ENCODE data around the gene SRC.
A peak's percentile ranks its signal among the peaks of the same experiment; 100 is the strongest.

The SRC gene

DNA sequence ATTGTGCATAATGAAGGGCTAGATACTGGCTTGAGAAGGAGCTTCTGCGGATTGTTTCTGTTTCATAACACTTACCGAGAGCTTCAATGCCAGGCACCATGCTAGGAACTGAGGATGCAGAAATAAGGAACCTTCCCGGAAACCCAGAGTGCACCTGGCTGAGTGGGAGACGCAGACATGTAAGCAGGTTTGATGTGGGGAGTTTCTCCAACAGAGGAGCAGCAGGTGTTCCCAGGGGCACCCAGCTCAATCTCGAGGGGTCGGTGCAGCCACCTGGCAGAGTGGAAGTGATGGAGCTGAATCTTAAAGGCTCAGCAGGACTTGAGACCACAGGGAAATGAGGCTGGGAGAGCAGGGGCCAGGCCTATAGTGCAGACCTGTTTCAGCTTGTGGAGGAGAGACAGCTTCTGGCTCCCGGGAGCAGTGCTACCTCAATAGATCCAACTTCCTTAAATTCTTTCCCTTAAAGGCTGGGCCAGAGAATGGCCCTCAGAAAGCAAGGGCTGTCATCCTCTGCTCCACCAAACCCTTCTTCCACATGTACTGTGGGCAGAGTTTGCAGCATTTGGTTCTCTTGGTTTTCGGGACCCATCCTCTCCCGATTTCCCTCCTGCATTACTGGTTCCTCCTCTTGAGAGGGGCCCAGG, 27.8 kb upstream of the SRC start:
- Histone ChIP-seq H3K36me3 (peaks cover 10 to 34% (median 22%) of the 10 kb centered on the region in 3 donors), H3K4me1 (peaks cover 0 to 32% (median 30%) of the 10 kb centered on the region in 4 donors), H3K9me3 (no peaks in the 10 kb centered on the region), H3K27ac (no peak overlapping the region), H3K27me3 (no peaks in the 10 kb centered on the region), H3K4me3 (no peak overlapping the region)
- peak in 1 of 2 donors; percentile 51 for DNase-seq
- TF ChIP-seq, protein P1, sequence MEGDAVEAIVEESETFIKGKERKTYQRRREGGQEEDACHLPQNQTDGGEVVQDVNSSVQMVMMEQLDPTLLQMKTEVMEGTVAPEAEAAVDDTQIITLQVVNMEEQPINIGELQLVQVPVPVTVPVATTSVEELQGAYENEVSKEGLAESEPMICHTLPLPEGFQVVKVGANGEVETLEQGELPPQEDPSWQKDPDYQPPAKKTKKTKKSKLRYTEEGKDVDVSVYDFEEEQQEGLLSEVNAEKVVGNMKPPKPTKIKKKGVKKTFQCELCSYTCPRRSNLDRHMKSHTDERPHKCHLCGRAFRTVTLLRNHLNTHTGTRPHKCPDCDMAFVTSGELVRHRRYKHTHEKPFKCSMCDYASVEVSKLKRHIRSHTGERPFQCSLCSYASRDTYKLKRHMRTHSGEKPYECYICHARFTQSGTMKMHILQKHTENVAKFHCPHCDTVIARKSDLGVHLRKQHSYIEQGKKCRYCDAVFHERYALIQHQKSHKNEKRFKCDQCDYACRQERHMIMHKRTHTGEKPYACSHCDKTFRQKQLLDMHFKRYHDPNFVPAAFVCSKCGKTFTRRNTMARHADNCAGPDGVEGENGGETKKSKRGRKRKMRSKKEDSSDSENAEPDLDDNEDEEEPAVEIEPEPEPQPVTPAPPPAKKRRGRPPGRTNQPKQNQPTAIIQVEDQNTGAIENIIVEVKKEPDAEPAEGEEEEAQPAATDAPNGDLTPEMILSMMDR (IDR thresholded peaks at IDR 0.05): no peak
- intact Hi-C loops (cut with DNase I; ENCODE audit: low total_unique reads): no loop called here

DNA sequence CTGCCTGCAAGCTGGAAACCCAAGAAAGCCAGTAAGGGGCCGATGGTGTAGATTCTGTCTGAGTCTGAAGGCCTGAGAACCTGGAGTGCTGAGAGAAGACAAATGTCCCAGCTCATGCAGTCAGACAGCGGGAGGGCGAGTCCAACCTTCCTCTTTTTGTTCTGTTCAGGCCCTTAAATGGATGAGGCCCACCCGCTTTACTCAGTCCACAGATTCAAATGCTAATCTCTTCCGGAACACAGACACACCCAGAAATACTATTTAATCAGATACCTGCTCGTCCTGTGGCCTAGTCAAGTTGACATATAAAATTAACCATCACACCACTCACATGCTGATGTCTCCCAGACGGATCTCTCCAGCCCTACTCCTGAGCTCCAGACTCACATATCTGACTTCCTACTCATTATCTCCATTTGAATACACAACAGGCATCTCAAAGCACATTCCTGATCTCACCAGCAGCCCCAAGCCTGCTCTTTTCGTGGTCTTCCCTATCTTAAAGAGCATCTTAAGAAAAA, 26.7 kb upstream of the SRC start:
- H3K9me3 ChIP-seq: no peaks in the 10 kb centered on the region

DNA sequence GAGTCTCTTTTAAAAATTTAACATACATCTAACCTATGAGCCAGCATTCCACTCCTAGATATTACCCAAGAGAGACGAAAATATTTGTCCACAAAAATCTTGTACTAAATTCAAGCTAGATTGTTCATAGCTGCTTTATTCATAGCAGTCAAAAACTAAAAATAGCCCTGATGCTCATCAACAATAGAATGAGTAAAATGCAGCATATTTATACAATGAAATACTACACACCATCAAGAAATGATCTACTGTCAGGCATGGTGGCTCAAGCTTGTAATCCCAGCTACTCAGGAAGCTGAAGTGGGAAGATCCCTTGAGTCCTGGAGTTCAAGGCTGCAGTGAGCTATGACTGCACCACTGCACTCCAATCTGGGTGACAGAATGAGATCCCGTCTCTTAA, 22.0 kb upstream of the SRC start:
- no peaks in the 10 kb centered on the region for H3K27me3 ChIP-seq
- peaks cover 0 to 4% (median 3%) of the 10 kb centered on the region in 3 donors for H3K36me3 ChIP-seq
- no peaks in the 10 kb centered on the region for H3K9me3 ChIP-seq
- TF ChIP-seq, protein P1 (IDR thresholded peaks at IDR 0.05): no peak
- intact Hi-C loops (cut with DNase I; ENCODE audit: low total_unique reads): no loop called here
- H3K4me1 ChIP-seq: peaks cover 0 to 34% (median 7%) of the 10 kb centered on the region in 4 donors
- DNase-seq: no peak
- H3K4me3 ChIP-seq: no peak overlapping the region
- H3K27ac ChIP-seq: peak overlapping the region in 1 of 2 donors; percentile 12

More for the DNA sequence above, 26.7 kb upstream of the SRC start:
- Histone ChIP-seq H3K27me3 (no peaks in the 10 kb centered on the region), H3K27ac (no peak overlapping the region), H3K36me3 (peaks cover 10 to 34% (median 21%) of the 10 kb centered on the region in 3 donors), H3K4me1 (peaks cover 0 to 31% (median 21%) of the 10 kb centered on the region in 4 donors), H3K4me3 (no peak overlapping the region)
- intact Hi-C loops (cut with DNase I; ENCODE audit: low total_unique reads): no loop called here
- TF ChIP-seq, protein P1 (IDR thresholded peaks at IDR 0.05): no peak
- no peak for DNase-seq

DNA sequence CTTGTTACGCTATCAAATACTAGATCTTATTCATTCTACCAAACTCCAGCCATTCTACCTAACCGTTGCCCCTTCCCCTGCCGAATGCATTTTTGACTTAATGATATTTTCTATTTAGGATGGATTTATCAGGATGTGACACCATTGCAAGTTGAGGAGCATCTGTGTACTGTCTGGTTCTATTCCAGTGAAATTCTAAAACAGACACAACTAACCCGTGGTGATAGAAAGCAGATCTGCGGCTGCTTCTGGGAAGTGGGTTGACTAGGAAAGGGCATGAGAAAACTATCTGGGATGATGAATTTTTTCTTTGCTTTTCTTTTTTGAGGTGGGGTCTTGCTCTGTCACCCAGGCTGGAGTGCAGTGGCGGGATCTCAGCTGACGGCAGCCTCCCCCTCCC, 20.7 kb upstream of the SRC start:
- Histone ChIP-seq H3K9me3 (no peaks in the 10 kb centered on the region), H3K4me1 (peaks cover 0 to 34% (median 7%) of the 10 kb centered on the region in 4 donors), H3K36me3 (no peaks in the 10 kb centered on the region), H3K27ac (no peak overlapping the region), H3K27me3 (no peaks in the 10 kb centered on the region), H3K4me3 (no peak overlapping the region)
- TF ChIP-seq, protein P1 (IDR thresholded peaks at IDR 0.05): no peak
- intact Hi-C loops (cut with DNase I; ENCODE audit: low total_unique reads): no loop called here
- no peak for DNase-seq

DNA sequence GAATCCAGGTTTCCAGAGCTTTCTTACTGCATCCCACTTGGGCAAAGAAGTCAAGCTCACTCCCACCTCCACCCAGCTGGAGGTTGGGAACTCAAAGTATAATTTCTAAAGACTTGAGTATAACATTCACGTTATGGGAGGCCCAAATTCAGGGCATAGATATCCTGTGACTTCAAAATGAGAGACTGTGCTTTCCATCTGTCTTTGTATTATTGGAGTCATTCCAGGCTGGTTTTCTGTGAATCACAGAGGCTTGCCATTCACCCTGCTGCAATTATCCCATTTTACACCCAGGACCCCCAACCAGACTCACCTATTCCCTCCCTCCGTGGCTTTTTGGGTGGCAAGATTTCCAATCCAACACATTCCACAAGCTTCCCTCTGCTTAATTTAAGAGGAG, 19.3 kb upstream of the SRC start:
- intact Hi-C loops (cut with DNase I; ENCODE audit: low total_unique reads): no loop called here
- DNase-seq: no peak
- Histone ChIP-seq H3K9me3 (no peaks in the 10 kb centered on the region), H3K4me1 (peaks cover 0 to 34% (median 7%) of the 10 kb centered on the region in 4 donors), H3K27me3 (no peaks in the 10 kb centered on the region), H3K36me3 (no peaks in the 10 kb centered on the region), H3K27ac (peak overlapping the region; percentile 75 to 79), H3K4me3 (no peak overlapping the region)
- TF ChIP-seq, protein P1 (IDR thresholded peaks at IDR 0.05): no peak
